Motor neuron (in vitro differentiated cells): ENCODE results near the gene EEF1AKMT2. TPM values are rescaled to one million over a fixed set of nuclear protein-coding genes. Genes with fewer than 3 reads are reported as not detected.
"Not testable (repeated sequence)": the region's sequence is repeated elsewhere in the genome, so short reads cannot be mapped to it uniquely, and the experiment has no call there.

Experiments used
- ATAC-seq, 8 experiments: fragments of 200-7000 bp; cut with Tn5 transposase; replicated peaks in 6 of 8; 2 replicates each; pipeline ENCODE4 v1.8.0; 2021; ENCODE audit warnings: mild to moderate bottlenecking in 8 of 8, moderate library complexity in 8 of 8
- H3K27ac ChIP-seq, 2 donors: fragments of 250-450 bp; sonication (Bioruptor Pico); 2 replicates each; pipeline ENCODE4 v1.9.0; 2021; ENCODE audit warnings: antibody characterized with exemption in 2 of 2, mild to moderate bottlenecking in 2 of 2, moderate library complexity in 1 of 2
- H3K4me1 ChIP-seq, 2 donors: fragments of 250-450 bp; sonication (Bioruptor Pico); replicated peaks in 1 of 2; 2 replicates each; pipeline ENCODE4 v1.6.1; 2021; ENCODE audit warnings: antibody characterized with exemption in 2 of 2, mild to moderate bottlenecking in 2 of 2, moderate library complexity in 1 of 2
- H3K4me3 ChIP-seq, 5 donors: fragments of 250-450 bp; sonication (Bioruptor Pico); 2 replicates each; pipeline ENCODE4 v1.9.0; 2021; ENCODE audit warnings: antibody characterized with exemption in 5 of 5, mild to moderate bottlenecking in 5 of 5, moderate library complexity in 4 of 5
- WGBS, 10 experiments: fragments of 450-650 bp; shearing (Covaris generic); methylation state at CpG; one replicate each; pipeline ENCODE4 v1.0.0; 2022; 5-methylcytosine and 5-hydroxymethylcytosine counted together
- in situ Hi-C, 9 experiments: fragments of 400-800 bp; cut with MboI; loops; one replicate each; pipeline ENCODE4 v1.15.0; 2021; ENCODE audit warnings: low sequenced_read_pairs in 9 of 9, low pct_unique_long_range_greater_than_20kb in 2 of 9; ENCODE audit not compliant: unreplicated experiment in 9 of 9
- total RNA-seq, 8 experiments: library from RNA; unstranded; fragments of 300-600 nt; gene quantifications; 2 replicates each; pipeline versions ENCODE4 v1.2.3 to v1.2.4, GENCODE V29; 2022

Gene EEF1AKMT2
- total RNA-seq, 8 experiments from 2014 or later, result 10.6 to 28.9 (median 20.6) TPM

- H3K4me3 ChIP-seq, result no peak overlapping the region
- H3K4me1 ChIP-seq, result peaks cover 11% of the 10 kb centered on the region in 2 donors
- ATAC-seq, result no peak
- in situ Hi-C loops, result no loop called here
- WGBS, 10 experiments, result 28 to 100% (median 58%) methylated on average over 1 to 4 of the region's 4 CpGs; no CpG with 5 or more reads in 2 of the 10 experiments
- no peak overlapping the region for H3K27ac ChIP-seq
Observed at GRCh38 chr10:124799211-124799610, 7.5 kb upstream of the EEF1AKMT2 start.

GRCh38 chr10:124798781-124799180 lies 7.1 kb upstream of the EEF1AKMT2 start:
- H3K4me3 ChIP-seq, result no peak overlapping the region
- ATAC-seq, result no peak
- 65 to 96% (median 72%) methylated on average over 1 to 4 of the region's 4 CpGs; no CpG with 5 or more reads in 1 of the 10 experiments for WGBS, 10 experiments
- in situ Hi-C loops, result no loop called here
- peaks cover 11% of the 10 kb centered on the region in 2 donors for H3K4me1 ChIP-seq
- no peak overlapping the region for H3K27ac ChIP-seq

- no peak for ATAC-seq
- WGBS, 10 experiments, result 33 to 100% (median 72%) methylated on average over 1 of the region's 1 CpG; no CpG with 5 or more reads in 4 of the 10 experiments
- H3K27ac ChIP-seq, result no peak overlapping the region
- H3K4me3 ChIP-seq, result no peak overlapping the region
- H3K4me1 ChIP-seq, result peaks cover 11% of the 10 kb centered on the region in 2 donors
- in situ Hi-C loops, result no loop called here
Observed at GRCh38 chr10:124798364-124798763, 6.7 kb upstream of the EEF1AKMT2 start.

- no peak overlapping the region for H3K27ac ChIP-seq
- ATAC-seq, result no peak
- in situ Hi-C loops, result no loop called here
- no peaks in the 10 kb centered on the region for H3K4me1 ChIP-seq
- H3K4me3 ChIP-seq, result no peak overlapping the region
- 90 to 97% (median 94%) methylated on average over 2 to 11 of the region's 11 CpGs; no CpG with 5 or more reads in 5 of the 10 experiments for WGBS, 10 experiments
Observed at GRCh38 chr10:124792998-124793352, 1.3 kb upstream of the EEF1AKMT2 start.

- H3K4me3 ChIP-seq, H3K4me1 ChIP-seq, ATAC-seq, H3K27ac ChIP-seq, in situ Hi-C loops: not testable (repeated sequence)
- 100% methylated on average over 1 of the region's 1 CpG; no CpG with 5 or more reads in 6 of the 10 experiments for WGBS, 10 experiments
Observed at GRCh38 chr10:124782900-124783299, 8.8 kb downstream of the EEF1AKMT2 start.

- in situ Hi-C loops, result no loop called here
- Histone ChIP-seq H3K4me1 (no peaks in the 10 kb centered on the region), H3K4me3 (no peak overlapping the region), H3K27ac (no peak overlapping the region)
- no peak for ATAC-seq
- WGBS, 10 experiments, result 86 to 100% (median 100%) methylated on average over 1 to 2 of the region's 2 CpGs; no CpG with 5 or more reads in 2 of the 10 experiments
Observed at GRCh38 chr10:124768791-124769190, 22.9 kb downstream of the EEF1AKMT2 start.

- Histone ChIP-seq H3K4me3 (no peak overlapping the region), H3K27ac (no peak overlapping the region), H3K4me1 (no peaks in the 10 kb centered on the region)
- in situ Hi-C loops, result no loop called here
- ATAC-seq, result no peak
- WGBS, 10 experiments, result 67 to 100% (median 92%) methylated on average over 1 to 2 of the region's 2 CpGs
Observed at GRCh38 chr10:124765256-124765655, 26.4 kb downstream of the EEF1AKMT2 start.

GRCh38 chr10:124763267-124763666 lies 28.4 kb downstream of the EEF1AKMT2 start:
- H3K4me1 ChIP-seq, result peaks cover 0 to under 1% of the 10 kb centered on the region in 2 donors
- in situ Hi-C loops, result no loop called here
- WGBS, 10 experiments, result 80 to 100% (median 100%) methylated on average over 1 of the region's 1 CpG; no CpG with 5 or more reads in 2 of the 10 experiments
- ATAC-seq, result no peak
- H3K4me3 ChIP-seq, result no peak overlapping the region
- no peak overlapping the region for H3K27ac ChIP-seq

- 85 to 100% (median 92%) methylated on average over 1 to 5 of the region's 5 CpGs; no CpG with 5 or more reads in 1 of the 10 experiments for WGBS, 10 experiments
Observed at GRCh38 chr10:124762281-124762680, 29.4 kb downstream of the EEF1AKMT2 start.

GRCh38 chr10:124756156-124756903 lies 35.4 kb downstream of the EEF1AKMT2 start:
- peaks cover 21 to 26% of the 10 kb centered on the region in 2 donors for H3K4me1 ChIP-seq
- in situ Hi-C loops, result no loop called here
- peak in 5 of 8 experiments; percentile 40 to 86 (median 79) for ATAC-seq
- H3K27ac ChIP-seq, result no peak overlapping the region
- 32 to 100% (median 63%) methylated on average over 2 to 5 of the region's 5 CpGs; no CpG with 5 or more reads in 1 of the 10 experiments for WGBS, 10 experiments
- H3K4me3 ChIP-seq, result no peak overlapping the region

More at GRCh38 chr10:124762281-124762680, 29.4 kb downstream of the EEF1AKMT2 start:
- ATAC-seq, result no peak
- in situ Hi-C loops, result no loop called here
- Histone ChIP-seq H3K27ac (no peak overlapping the region), H3K4me1 (peaks cover 7 to 8% of the 10 kb centered on the region in 2 donors), H3K4me3 (no peak overlapping the region)

- peaks cover 21 to 26% of the 10 kb centered on the region in 2 donors for H3K4me1 ChIP-seq
- ATAC-seq, result no peak
- in situ Hi-C loops, result no loop called here
- no peak overlapping the region for H3K4me3 ChIP-seq
- no peak overlapping the region for H3K27ac ChIP-seq
- 61 to 100% (median 89%) methylated on average over 1 to 2 of the region's 2 CpGs; no CpG with 5 or more reads in 2 of the 10 experiments for WGBS, 10 experiments
Observed at GRCh38 chr10:124755581-124755980, 36.1 kb downstream of the EEF1AKMT2 start.

- no peak for ATAC-seq
- WGBS, 10 experiments, result 60 to 100% (median 95%) methylated on average over 1 to 3 of the region's 5 CpGs; no CpG with 5 or more reads in 4 of the 10 experiments
- no peak overlapping the region for H3K27ac ChIP-seq
- no peak overlapping the region for H3K4me3 ChIP-seq
- in situ Hi-C loops, result no loop called here
- H3K4me1 ChIP-seq, result peaks cover 21 to 26% of the 10 kb centered on the region in 2 donors
Observed at GRCh38 chr10:124754227-124754626, 37.5 kb downstream of the EEF1AKMT2 start.

GRCh38 chr10:124748953-124749645 lies 42.6 kb downstream of the EEF1AKMT2 start:
- in situ Hi-C loops, result loop anchor here in 7 of 9 experiments (10.0 to 25.0 kb wide), 4 partner anchors 187 to 214 kb away; no protein-coding TSS in a partner anchor
- no peak overlapping the region for H3K4me3 ChIP-seq
- no peaks in the 10 kb centered on the region for H3K4me1 ChIP-seq
- WGBS, 10 experiments, result 56 to 93% (median 74%) methylated on average over 1 to 4 of the region's 4 CpGs
- no peak overlapping the region for H3K27ac ChIP-seq
- ATAC-seq, result no peak
